Glutamatergic neuron (in vitro differentiated cells): ENCODE measurements around the gene ETS1. TPM values are rescaled to one million over a fixed set of nuclear protein-coding genes. Genes with fewer than 3 reads are reported as not detected.

Experiments used
- DNase-seq: peaks from one replicate; pipeline ENCODE4 v3.0.0; 2022
- H3K27ac Mint-ChIP-seq: one replicate; pipeline ENCODE4 v1.8.0; 2020; ENCODE audit warnings: mild to moderate bottlenecking, mixed read lengths, inconsistent platforms; ENCODE audit not compliant: unreplicated experiment
- H3K27me3 Mint-ChIP-seq: one replicate; pipeline ENCODE4 v1.8.0; 2020; ENCODE audit warnings: mild to moderate bottlenecking, moderate library complexity, mixed read lengths, inconsistent platforms; ENCODE audit not compliant: unreplicated experiment
- H3K36me3 Mint-ChIP-seq: one replicate; pipeline ENCODE4 v1.8.0; 2020; ENCODE audit warnings: mild to moderate bottlenecking, mixed read lengths, inconsistent platforms; ENCODE audit not compliant: unreplicated experiment
- H3K4me1 Mint-ChIP-seq: one replicate; pipeline ENCODE4 v1.8.0; 2020; ENCODE audit warnings: mild to moderate bottlenecking, low read depth, mixed read lengths, inconsistent platforms; ENCODE audit not compliant: unreplicated experiment
- H3K4me3 Mint-ChIP-seq: one replicate; pipeline ENCODE4 v1.8.0; 2020; ENCODE audit warnings: mild to moderate bottlenecking, mixed read lengths, inconsistent platforms; ENCODE audit not compliant: unreplicated experiment
- H3K9me3 Mint-ChIP-seq: one replicate; pipeline ENCODE4 v1.8.0; 2020; ENCODE audit warnings: mild to moderate bottlenecking, moderate library complexity, mixed read lengths, inconsistent platforms; ENCODE audit not compliant: unreplicated experiment
- CTCF ChIP-seq: fragments of 200-600 bp; sonication (generic); IDR thresholded peaks from one replicate; pipeline ENCODE4 v1.5.0; 2021; ENCODE audit not compliant: partially characterized antibody, unreplicated experiment
- total RNA-seq: library from RNA; stranded (reverse); fragmentation: NEBNext Ultra II Directional; extraction: Animal tissue kit (Norgen Biotek cat#: 25700); gene quantifications from one replicate; pipeline ENCODE4 v1.2.1, GENCODE V29; 2021; ENCODE audit not compliant: unreplicated experiment

The ETS1 gene
- total RNA-seq, 1 donor from 2014 or later: 1.0 TPM

- H3K36me3 Mint-ChIP-seq: no peaks in the 10 kb centered on the region
- H3K27ac Mint-ChIP-seq: no peak overlapping the region
- no peaks in the 10 kb centered on the region for H3K4me1 Mint-ChIP-seq
- no peak overlapping the region for H3K4me3 Mint-ChIP-seq
- TF ChIP-seq CTCF: no peak
- peaks cover 2% of the 10 kb centered on the region for H3K27me3 Mint-ChIP-seq
- no peak for DNase-seq
- H3K9me3 Mint-ChIP-seq: no peaks in the 10 kb centered on the region
Observed at GRCh38 chr11:128483211-128483788, 104.1 kb downstream of the ETS1 start.

- peaks cover 2% of the 10 kb centered on the region for H3K27me3 Mint-ChIP-seq
- TF ChIP-seq CTCF: no peak
- H3K9me3 Mint-ChIP-seq: no peaks in the 10 kb centered on the region
- no peaks in the 10 kb centered on the region for H3K36me3 Mint-ChIP-seq
- H3K4me3 Mint-ChIP-seq: no peak overlapping the region
- H3K4me1 Mint-ChIP-seq: no peaks in the 10 kb centered on the region
- H3K27ac Mint-ChIP-seq: no peak overlapping the region
- DNase-seq: no peak
Observed at GRCh38 chr11:128482512-128483191, 104.7 kb downstream of the ETS1 start.

GRCh38 chr11:128482092-128482491 lies 105.3 kb downstream of the ETS1 start:
- Mint-ChIP-seq H3K36me3 (no peaks in the 10 kb centered on the region), H3K27me3 (peaks cover 2% of the 10 kb centered on the region), H3K4me1 (no peaks in the 10 kb centered on the region), H3K9me3 (no peaks in the 10 kb centered on the region), H3K27ac (no peak overlapping the region), H3K4me3 (no peak overlapping the region)
- DNase-seq: no peak
- TF ChIP-seq CTCF: no peak

GRCh38 chr11:128481135-128481534 lies 106.2 kb downstream of the ETS1 start:
- no peak for DNase-seq
- Mint-ChIP-seq H3K27ac (no peak overlapping the region), H3K9me3 (no peaks in the 10 kb centered on the region), H3K4me1 (no peaks in the 10 kb centered on the region), H3K4me3 (no peak overlapping the region), H3K36me3 (no peaks in the 10 kb centered on the region), H3K27me3 (peaks cover 2% of the 10 kb centered on the region)
- TF ChIP-seq CTCF: no peak

- Mint-ChIP-seq H3K27ac (no peak overlapping the region), H3K4me3 (no peak overlapping the region), H3K4me1 (no peaks in the 10 kb centered on the region), H3K36me3 (no peaks in the 10 kb centered on the region), H3K27me3 (peaks cover 2% of the 10 kb centered on the region), H3K9me3 (no peaks in the 10 kb centered on the region)
- no peak for TF ChIP-seq CTCF
- DNase-seq: no peak
Observed at GRCh38 chr11:128480665-128481064, 106.7 kb downstream of the ETS1 start.
